ENCODE measurements around the gene MTHFD1L. TPM values are rescaled to one million over a fixed set of nuclear protein-coding genes. Genes with fewer than 3 reads are reported as not detected.

Gene MTHFD1L
- total and polyA plus RNA-seq, 2 of the 8 experiments (the other 6 are each of a cell fraction or from before 2014, with no cell fraction given): 29.2 to 105 TPM

DNA sequence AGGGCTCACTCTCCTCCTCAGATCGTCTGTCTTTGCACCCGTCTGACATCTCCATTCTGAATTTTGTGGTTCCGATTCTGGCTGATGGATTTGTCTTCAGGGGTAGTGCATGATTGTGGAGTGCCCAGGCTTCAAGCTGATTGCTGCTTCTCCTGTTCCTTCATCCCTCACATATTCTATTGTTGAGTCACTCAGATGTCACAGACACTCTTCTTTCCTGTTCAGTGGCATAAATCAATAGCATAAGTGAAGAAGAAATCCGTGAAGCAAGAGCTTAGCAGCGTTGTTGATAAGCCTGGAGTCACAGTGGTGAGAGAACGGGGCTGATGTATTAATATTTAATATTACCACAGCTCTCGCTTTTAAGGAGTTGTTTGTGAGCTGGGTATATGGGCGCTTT is 152.5 kb downstream of the MTHFD1L start:
- Histone ChIP-seq H3K4me1 (replicated peaks in 1 of 4; ENCODE audit: control insufficient read depth in 3 of 4, insufficient read depth in 4 of 4, low read length in 3 of 4) (no peaks in the 10 kb centered on the region), H3K36me3 (ENCODE audit: control insufficient read depth in 2 of 4, insufficient read depth in 4 of 4, low read length in 3 of 4) (peaks cover 5 to 39% (median 18%) of the 10 kb centered on the region in 4 experiments), H2BK5ac (ENCODE audit: low read depth, low read length) (no peak overlapping the region), H4K8ac (ENCODE audit: extremely low read depth, insufficient read depth, low read length) (no peak overlapping the region), H3K23ac (ENCODE audit: insufficient read length) (no peak overlapping the region), H2BK120ac (replicated peaks; ENCODE audit: low read depth, low read length) (no peak overlapping the region), H3K9me3 (ENCODE audit: insufficient read depth in 2 of 2, low read depth in 1 of 2, low read length in 1 of 2) (no peaks in the 10 kb centered on the region), H2BK15ac (ENCODE audit: low read length) (no peak overlapping the region), H2AK5ac (ENCODE audit: low read depth, low read length) (no peak overlapping the region), H3K79me2 (ENCODE audit: control insufficient read depth in 1 of 2, insufficient read depth in 2 of 2, low read length in 2 of 2) (no peaks in the 10 kb centered on the region), H3K4me2 (ENCODE audit: insufficient read depth in 1 of 2, low read depth in 2 of 2, low read length in 2 of 2) (no peak overlapping the region), H3K4ac (replicated peaks; ENCODE audit: insufficient read length, low read depth, low read length) (no peak overlapping the region), H3K56ac (replicated peaks; ENCODE audit: insufficient read length, low read depth, low read length) (no peak overlapping the region), H3K18ac (ENCODE audit: extremely low read depth, low read length) (no peak overlapping the region), H4K20me1 (replicated peaks in 1 of 2; ENCODE audit: control insufficient read depth in 1 of 2, insufficient read depth in 2 of 2, low read length in 2 of 2) (no peaks in the 10 kb centered on the region), H3K79me1 (ENCODE audit: low read depth, low read length) (no peaks in the 10 kb centered on the region), H2BK12ac (ENCODE audit: low read depth, low read length) (no peak overlapping the region), H3K9ac (replicated peaks in 1 of 4; ENCODE audit: extremely low read depth in 1 of 4, low read depth in 3 of 4, low read length in 3 of 4) (no peak overlapping the region), H3K14ac (ENCODE audit: insufficient read length) (no peak overlapping the region), H4K5ac (ENCODE audit: insufficient read length, low read depth, low read length) (no peak overlapping the region), H2AFZ (ENCODE audit: low read length) (no peak overlapping the region), H3K27me3 (replicated peaks in 1 of 4; ENCODE audit: control insufficient read depth in 3 of 4, extremely low read depth in 1 of 4, insufficient read depth in 3 of 4, low read length in 3 of 4) (no peaks in the 10 kb centered on the region), H3K27ac (ENCODE audit: low read depth, low read length) (no peak overlapping the region), H3K23me2 (ENCODE audit: low read depth, low read length) (no peaks in the 10 kb centered on the region), H4K91ac (replicated peaks; ENCODE audit: insufficient read length, low read length) (no peak overlapping the region), H2BK20ac (ENCODE audit: low read length) (no peak overlapping the region), H3K4me3 (ENCODE audit: extremely low read depth in 1 of 4, insufficient read depth in 2 of 4, low read depth in 3 of 4, low read length in 4 of 4) (no peak overlapping the region)
- ChIA-PET CTCF (ENCODE audit: partially characterized antibody) (interaction anchor here (0.6 to 11.5 kb wide), 11 partner anchors 7 to 914 kb away, joined by 3 to 133 read pairs (median 4); no protein-coding TSS in a partner anchor), POLR2A (ENCODE audit: partially characterized antibody) (interaction anchor here (0.6 kb wide), 1 partner anchor 320 kb away, joined by 3 read pairs; no protein-coding TSS in a partner anchor)
- WGBS, 2 experiments (ENCODE audit: extremely low coverage in 1 of 2, insufficient coverage in 1 of 2, insufficient read length in 1 of 2, insufficient replicate concordance in 2 of 2, low coverage in 1 of 2, low lambda C conversion rate in 2 of 2, missing lambda C conversion rate in 1 of 2): 79% methylated on average over 8 of the region's 8 CpGs; no CpG with 5 or more reads in 1 of the 2 experiments
- DNase-seq (ENCODE audit: low read depth in 1 of 2, low spot score in 2 of 2): no peak
- no peak for FAIRE-seq
- TF ChIP-seq HDAC6 (IDR thresholded peaks at IDR 0.05; ENCODE audit: low read depth, low read length) (no peak), BACH1 (IDR thresholded peaks at IDR 0.05; ENCODE audit: low read length) (no peak), BCL11A (IDR thresholded peaks at IDR 0.05; ENCODE audit: low read depth in 2 of 2, low read length in 2 of 2) (no peak), SP2 (IDR thresholded peaks at IDR 0.05; ENCODE audit: low read length) (no peak), YY1 (IDR thresholded peaks at IDR 0.05; ENCODE audit: low read depth, low read length) (no peak), ASH2L (IDR thresholded peaks at IDR 0.05; ENCODE audit: low read length) (no peak), HDAC2 (IDR thresholded peaks at IDR 0.05; ENCODE audit: borderline replicate concordance in 1 of 2, low read depth in 2 of 2, low read length in 2 of 2) (no peak), SIN3A (conservative IDR thresholded peaks at IDR 0.05 in 1 of 2, IDR thresholded peaks at IDR 0.05 in 1 of 2; ENCODE audit: low read depth in 1 of 2, low read length in 2 of 2) (no peak), SIRT6 (IDR thresholded peaks at IDR 0.05; ENCODE audit: low read length) (no peak), CREB1 (IDR thresholded peaks at IDR 0.05) (no peak)
- TF ChIP-seq, protein P1, sequence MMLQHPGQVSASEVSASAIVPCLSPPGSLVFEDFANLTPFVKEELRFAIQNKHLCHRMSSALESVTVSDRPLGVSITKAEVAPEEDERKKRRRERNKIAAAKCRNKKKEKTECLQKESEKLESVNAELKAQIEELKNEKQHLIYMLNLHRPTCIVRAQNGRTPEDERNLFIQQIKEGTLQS (IDR thresholded peaks at IDR 0.05; ENCODE audit: insufficient read depth, low read depth, low read length): no peak

Data from H1 (cell line).